GM18507 (cell line): ENCODE results near the gene CTXN1.

Experiments used
- DNase-seq: peaks from one replicate; pipeline ENCODE4 v3.0.0; 2011; ENCODE audit warnings: low read depth; ENCODE audit not compliant: insufficient read length; ENCODE audit errors: extremely low spot score
- FAIRE-seq: peaks from 2 replicates; lab custom pipeline; 2011; peaks lifted over from hg19 to GRCh38; lab: Jason Lieb, UNC

Gene CTXN1

GRCh38 chr19:7916955-7917266 is 9.0 kb downstream of the CTXN1 start:
- FAIRE-seq (no peak), DNase-seq (no peak)

GRCh38 chr19:7916103-7916954 is 9.6 kb downstream of the CTXN1 start:
- DNase-seq = no peak
- FAIRE-seq = no peak

GRCh38 chr19:7915250-7916102 is 10.5 kb downstream of the CTXN1 start:
- FAIRE-seq (no peak), DNase-seq (no peak)

DNA sequence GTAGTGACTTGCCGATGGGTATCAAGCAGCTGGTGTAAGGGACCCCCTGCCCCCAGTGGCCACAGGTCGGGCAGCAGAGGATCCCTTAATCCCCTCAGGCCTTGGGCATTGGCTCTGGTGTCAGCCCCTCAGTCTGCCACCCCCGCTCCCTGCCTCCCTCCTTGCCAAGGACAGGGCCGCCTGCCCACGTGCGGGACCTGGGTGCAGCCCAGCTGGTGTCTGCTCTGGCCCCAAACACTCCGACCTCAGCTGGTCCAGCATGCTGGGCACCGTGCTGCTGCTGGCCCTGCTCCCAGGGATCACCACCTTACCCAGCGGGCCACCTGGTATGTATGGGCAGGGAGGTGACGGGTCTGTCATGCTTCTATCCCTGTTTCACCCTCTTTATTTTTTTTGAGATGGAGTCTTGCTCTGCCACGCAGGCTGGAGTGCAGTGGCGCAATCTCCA is 11.3 kb downstream of the CTXN1 start, which contains the start of gene TGFBR3L:
TGFBR3L (plus strand) TSS at position 233 of the 448 bp plus-strand sequence.
- no peak for DNase-seq
- FAIRE-seq = no peak

- DNase-seq = no peak
- FAIRE-seq = no peak
Measured at GRCh38 chr19:7914099-7914498, 11.8 kb downstream of the CTXN1 start.

DNA sequence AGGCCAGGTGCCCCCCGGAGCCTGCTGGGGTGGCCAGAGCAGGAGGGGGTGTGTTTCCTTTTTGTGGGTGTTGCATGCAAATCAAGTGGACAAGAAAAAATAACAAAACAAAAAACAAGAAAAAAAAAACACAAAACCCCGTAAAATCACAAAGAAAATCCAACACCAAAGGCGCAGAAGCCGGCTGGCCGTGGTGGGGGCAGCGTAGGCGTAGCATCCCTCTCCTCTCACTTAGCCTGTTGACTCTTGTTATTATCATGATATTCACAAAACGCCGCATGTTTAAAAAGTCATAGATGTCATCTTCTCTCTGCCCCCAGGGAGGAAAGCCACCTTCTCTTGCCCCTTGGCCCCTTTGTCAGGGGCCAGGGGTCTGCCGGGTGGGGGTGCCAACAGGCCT is 12.3 kb downstream of the CTXN1 start:
- FAIRE-seq = no peak
- DNase-seq = no peak

DNA sequence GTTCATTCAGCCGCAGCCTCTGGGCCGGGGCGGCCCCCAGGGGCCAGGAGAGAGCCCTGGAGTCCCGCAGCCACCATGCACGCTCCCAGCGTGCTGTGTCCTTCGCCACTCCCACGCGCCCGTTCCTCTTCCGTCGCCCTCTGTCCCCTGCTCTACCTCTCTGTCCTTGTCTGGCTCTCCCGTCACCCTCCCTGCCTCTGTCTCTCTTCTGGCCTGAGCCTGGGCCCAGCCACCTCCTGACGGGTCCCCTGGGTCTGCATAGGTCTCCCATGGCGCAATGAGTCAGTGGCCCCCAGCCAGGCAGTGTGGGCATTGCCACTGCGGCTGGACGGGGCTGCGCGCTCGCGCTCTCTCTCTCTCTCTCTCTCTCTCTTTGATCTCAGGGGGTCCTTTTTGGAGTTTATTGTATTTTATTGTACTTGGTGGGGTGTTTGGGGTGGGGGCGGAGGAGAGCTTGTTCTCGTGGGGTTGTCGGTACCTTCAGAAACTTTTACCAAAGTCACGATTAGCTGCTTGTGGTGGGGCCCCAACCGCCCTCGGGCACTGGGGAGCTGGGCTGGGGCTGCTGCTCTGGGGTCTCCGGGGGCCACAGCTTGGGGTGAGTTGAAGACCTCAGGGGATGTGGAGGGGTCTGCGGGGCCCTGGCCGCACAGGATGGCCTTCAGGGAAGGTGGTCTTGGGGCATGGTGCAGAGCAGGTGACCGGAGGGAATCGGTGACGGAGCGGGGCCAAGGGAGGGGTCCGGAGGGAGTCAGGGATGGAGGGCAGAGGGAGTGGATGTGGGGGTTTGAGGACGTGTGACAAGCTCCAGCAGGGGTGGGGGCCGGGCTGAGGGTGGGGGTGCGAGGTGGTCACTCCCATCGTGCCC is 13.0 kb downstream of the CTXN1 start:
- no peak for FAIRE-seq
- no peak for DNase-seq

GRCh38 chr19:7912144-7912696 is 13.7 kb downstream of the CTXN1 start:
- no peak for FAIRE-seq
- DNase-seq = no peak

GRCh38 chr19:7911508-7912143 is 14.3 kb downstream of the CTXN1 start:
- DNase-seq (no peak), FAIRE-seq (no peak)

- no peak for DNase-seq
- no peak for FAIRE-seq
Measured at GRCh38 chr19:7910321-7911161, 15.4 kb downstream of the CTXN1 start.

- DNase-seq = no peak
- FAIRE-seq = no peak
Measured at GRCh38 chr19:7909471-7910067, 16.4 kb downstream of the CTXN1 start.

DNA sequence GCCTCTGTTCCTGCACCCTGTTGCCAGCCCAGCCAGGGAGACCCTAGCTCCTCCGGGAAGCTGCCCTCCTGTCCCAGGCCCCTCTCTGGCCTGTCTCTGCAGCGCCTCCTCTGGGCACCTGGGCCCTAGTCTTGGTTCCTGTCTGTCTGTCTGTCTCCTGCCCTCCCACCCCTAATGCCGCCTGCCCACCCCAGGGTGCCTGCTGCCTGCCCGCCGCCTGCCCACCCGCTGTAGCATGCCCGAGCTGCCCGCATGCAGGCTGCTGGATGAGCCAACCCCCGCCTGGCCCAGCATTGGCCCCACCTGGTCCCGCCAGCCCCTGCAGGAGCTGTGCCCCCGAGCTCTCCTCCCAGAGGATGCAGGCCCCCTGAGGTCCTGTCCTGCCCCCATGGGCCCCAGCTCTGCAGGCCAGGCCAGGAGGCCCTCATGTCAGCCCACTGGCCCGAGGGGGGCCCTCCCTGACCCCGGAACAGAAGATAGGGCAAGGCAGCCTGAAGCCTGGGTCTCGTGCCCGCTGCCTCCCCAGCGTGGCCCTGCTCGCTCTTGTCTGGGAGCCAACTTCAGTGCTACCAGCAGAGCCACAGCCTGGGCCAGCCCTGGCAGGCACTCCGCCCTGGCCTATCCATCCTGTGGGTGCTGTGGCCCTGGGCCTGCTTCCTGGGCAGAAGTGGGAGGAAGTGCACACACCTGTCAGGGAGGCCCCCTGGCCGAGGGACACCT is 17.0 kb downstream of the CTXN1 start:
- DNase-seq (no peak), FAIRE-seq (no peak)

- no peak for DNase-seq
- no peak for FAIRE-seq
Measured at GRCh38 chr19:7908078-7908699, 17.7 kb downstream of the CTXN1 start.

- DNase-seq (no peak), FAIRE-seq (no peak)
Measured at GRCh38 chr19:7907544-7907943, 18.4 kb downstream of the CTXN1 start.

DNA sequence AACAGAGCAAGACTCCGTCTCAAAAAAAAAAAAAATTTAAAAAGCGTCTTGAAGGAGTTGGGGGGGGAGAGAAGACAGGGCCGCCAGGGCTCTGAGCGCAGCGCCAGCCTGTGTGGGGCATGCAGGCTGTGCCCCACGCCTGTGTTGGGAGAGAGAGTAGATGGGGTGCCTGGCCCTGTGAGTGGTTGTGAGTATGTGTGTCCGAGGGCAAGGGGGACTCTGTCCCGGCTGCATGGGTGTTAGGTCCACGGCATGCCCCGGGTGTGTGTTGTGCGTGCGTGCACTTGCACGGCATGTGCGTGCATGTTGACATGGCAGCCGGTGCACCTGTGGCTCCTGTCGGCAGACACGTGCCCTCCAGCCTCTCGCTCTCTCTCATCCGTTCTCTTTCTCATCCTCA is 18.8 kb downstream of the CTXN1 start:
- no peak for FAIRE-seq
- no peak for DNase-seq

- DNase-seq (no peak), FAIRE-seq (no peak)
Measured at GRCh38 chr19:7905859-7906258, 20.1 kb downstream of the CTXN1 start.

- DNase-seq (no peak), FAIRE-seq (no peak)
Measured at GRCh38 chr19:7905268-7905667, 20.7 kb downstream of the CTXN1 start.
